Measurements from ENCODE around the gene KATNB1.
"Not testable (repeated sequence)": the region's sequence is repeated elsewhere in the genome, so short reads cannot be mapped to it uniquely, and the experiment has no call there.

Gene KATNB1

GRCh38 chr16:57745768-57746167, 10.2 kb downstream of the KATNB1 start:
- no peak for DNase-seq

DNA sequence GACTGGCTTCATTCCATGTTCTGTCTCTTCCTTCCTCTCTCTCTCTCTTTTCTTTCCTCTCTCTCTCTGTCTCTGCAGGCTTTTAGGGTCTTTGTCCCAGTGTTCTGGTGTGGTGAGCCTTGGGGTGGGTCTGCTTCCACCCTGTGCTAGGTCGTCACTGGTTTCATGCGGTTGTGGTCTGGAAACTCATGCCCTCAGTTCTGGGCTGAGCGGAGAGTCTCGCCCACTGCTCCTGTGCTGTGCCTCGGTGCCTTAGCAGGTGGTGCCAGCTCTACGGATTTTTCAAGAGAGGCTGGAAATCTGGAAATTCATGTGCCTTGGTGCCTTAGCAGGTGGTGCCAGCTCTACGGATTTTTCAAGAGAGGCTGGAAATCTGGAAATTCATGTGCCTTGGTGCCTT, 10.7 kb downstream of the KATNB1 start:
- DNase-seq, result not testable (repeated sequence)

DNA sequence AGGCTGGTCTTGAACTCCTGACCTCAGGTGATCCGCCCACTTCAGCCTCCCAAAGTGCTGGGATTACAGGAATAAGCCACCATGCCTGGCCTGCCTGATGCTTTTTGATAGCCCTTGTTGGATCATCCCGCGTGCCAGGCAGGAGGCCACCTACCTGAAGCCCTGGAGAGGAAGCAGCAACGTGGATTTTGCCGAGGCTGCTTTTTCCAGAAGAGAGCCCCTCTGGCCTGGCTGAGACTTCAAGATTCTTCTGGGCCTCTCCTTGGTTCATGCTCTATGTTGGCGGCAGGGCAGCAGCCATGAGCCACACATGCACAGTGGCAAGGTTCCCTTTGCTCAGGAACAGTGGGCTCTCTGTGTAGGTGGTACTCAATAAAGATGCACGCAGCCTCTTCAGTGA, 11.5 kb downstream of the KATNB1 start:
- DNase-seq, result no peak

GRCh38 chr16:57747496-57747895, 11.9 kb downstream of the KATNB1 start:
- no peak for DNase-seq

GRCh38 chr16:57747996-57748395, 12.4 kb downstream of the KATNB1 start:
- DNase-seq, result no peak

GRCh38 chr16:57748596-57748995, 13.0 kb downstream of the KATNB1 start:
- no peak for DNase-seq

DNA sequence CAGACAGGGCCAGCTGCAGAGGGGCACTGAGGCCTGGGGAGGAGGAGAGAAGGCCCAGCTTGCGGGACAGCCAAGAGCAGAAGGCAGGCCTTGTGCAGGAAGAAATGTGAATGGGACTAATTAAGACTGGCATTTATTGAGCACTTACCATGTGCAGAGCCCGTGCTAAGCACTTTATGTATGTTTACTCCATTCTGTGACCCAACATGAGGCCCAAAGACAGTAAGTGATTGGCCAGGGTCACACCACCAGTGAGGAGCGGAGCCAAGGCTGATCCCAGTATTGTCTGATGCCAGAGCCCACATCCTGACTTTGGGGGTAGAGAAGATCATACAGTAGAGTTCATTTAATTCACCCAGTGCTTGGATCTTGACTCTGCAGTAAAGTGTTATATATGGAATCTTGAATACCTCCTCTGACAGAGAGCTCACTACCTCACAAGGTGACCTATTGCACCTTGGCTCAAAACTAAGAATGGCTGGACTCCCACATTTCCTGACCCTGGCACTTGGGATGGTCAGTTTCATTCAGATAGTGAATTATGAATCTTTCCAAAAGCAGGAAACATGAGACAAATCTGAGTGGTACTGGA, 13.6 kb downstream of the KATNB1 start:
- DNase-seq, result no peak

DNA sequence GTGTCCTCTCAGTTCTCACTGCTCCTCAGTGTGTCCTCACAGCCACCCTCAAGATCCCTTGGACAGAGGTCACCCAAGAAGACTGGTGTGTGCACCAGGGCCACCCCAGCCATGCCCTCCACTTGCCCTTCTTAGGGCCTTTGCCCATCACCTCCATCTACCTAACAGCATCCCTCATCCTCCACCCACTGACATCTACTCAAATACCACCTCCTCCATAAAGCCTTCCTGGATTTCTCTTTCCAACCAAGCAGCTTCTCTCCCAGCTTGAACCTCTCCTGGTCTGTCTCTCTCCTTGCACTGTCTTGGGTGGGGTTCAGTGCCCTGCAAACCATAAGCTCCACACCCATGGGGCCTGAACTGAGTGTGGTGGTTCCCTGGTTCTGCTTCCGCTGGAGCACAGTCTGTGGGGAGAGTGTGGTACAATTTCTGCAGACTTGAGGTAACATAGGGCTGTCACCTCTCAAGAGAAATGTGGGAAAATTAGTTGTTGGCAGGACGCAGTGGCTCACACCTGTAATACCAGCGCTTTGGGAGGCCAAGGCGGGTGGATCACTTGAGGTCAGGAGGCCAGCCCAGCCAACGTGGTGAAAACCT, 14.4 kb downstream of the KATNB1 start:
- DNase-seq, result no peak

- DNase-seq, result no peak
Observed at GRCh38 chr16:57750796-57751538, 15.4 kb downstream of the KATNB1 start.

DNA sequence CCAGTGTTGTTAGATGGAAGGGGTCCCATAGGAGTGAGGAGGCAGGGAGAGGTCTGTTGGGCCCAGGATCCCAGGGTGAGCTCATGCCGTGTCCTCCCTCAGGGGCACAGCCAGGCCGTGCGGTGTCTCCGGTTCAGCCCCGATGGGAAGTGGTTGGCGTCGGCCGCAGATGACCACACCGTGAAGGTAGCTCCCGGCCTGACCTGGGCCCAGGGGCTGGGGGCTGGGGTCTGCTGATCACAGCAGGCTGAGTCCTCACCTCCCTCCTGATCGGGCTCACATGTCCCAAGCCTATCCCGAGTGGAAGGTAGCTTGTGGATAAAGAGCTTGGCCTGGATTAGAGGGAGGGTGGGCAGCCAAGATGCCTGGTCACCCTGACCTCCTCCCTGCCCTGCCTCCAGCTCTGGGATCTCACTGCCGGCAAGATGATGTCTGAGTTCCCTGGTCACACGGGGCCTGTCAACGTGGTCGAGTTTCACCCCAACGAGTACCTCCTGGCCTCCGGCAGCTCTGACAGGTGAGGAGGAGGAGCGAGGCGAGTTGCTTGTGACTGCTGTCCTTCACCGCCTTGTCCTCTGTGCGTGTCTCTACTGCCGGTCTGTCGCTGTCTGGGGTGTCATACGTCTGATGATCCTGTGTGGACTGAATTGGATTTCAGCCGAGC, 16.1 kb downstream of the KATNB1 start:
- no peak for DNase-seq

- DNase-seq, result no peak
Observed at GRCh38 chr16:57752203-57752580, 16.6 kb downstream of the KATNB1 start.

GRCh38 chr16:57752581-57753447, 17.2 kb downstream of the KATNB1 start:
- no peak for DNase-seq

DNA sequence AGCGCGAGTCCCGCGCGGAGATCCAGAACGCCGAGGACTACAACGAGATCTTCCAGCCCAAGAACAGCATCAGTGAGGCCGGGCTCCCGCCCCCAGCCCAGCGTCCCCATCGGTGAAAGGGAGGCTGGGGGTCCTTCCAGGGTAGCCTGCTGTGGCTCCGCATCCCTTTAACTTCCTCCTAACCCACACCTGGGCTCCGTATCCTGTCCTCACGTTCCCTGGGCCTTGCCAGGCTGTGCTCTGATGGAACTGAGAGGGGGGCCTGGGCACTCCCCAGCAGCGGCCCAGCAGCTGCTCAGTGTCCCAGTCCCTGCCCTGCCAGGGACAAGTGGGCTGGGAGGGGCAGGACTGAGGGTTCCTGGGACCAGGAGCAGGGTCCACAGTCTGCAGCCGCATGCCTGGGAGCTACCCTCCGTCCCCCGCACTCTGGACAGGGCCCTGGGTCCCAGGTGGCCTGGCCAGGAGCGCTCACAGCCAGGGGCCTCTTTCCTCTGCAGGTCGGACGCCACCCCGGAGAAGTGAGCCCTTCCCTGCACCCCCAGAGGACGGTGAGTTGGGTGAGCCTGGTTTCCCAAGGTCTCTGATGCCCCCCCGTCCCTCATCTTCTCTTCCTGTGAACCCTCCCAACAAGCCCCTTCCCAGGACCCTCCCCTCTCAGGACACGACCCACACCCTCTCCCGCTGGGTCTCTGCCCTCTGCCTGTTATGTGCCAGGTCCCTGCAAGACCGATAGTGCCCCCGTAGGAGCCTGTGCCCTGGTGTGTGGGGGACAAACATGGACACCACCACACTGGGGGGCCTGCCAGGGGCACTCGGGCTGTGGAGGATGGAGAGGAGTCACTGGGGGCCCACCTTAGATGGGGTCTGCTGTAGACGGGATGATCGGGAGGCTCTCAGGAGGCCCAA, 18.1 kb downstream of the KATNB1 start:
- DNase-seq, result no peak

GRCh38 chr16:57754354-57755060, 18.9 kb downstream of the KATNB1 start:
- DNase-seq, result no peak

- no peak for DNase-seq
Observed at GRCh38 chr16:57755061-57755684, 19.6 kb downstream of the KATNB1 start.

GRCh38 chr16:57755726-57756423, 20.3 kb downstream of the KATNB1 start:
- DNase-seq, result no peak

DNA sequence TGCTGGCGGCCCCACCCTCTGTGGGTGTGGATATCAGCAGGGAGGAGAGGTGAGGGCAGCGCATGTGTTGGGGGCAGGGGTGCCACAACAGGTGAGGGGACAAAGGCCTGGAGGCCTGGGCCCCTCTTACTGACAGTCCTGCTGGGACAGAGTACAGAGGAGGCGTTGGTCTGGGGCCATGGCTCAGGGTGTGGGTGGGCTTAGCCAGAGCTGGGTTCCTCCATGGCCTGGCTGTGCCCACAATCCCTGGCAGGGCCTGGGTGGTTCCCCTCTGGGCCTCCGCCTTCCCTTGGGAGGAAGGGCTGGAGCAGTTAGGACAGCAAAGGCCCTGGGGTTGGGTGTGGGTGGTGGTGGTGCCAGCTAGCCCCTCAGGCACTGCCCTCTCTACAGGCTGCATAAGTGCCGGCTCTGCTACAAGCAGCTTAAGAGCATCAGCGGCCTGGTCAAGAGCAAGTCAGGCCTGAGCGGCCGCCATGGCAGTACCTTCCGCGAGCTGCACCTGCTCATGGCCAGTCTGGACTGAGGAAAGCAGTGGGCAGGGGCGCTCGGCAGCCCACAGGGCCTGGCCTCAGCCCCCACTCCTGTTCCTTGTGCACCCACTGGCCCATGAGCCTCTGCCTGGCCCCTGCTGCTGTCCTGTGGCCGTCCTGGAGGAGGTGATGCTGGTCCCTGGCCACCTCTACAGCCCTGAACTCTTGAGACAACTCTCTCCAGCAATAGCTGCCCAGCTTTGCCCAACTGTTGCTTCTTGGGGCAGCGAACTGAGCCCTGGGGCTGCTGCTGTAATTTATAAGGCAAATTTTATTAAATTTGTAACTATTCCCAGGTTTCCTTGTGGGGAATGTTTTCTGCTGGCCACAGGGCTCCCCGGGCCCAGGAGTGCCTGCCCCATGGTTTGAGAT, 21.1 kb downstream of the KATNB1 start:
- no peak for DNase-seq

- peak; percentile 67 for DNase-seq
Observed at GRCh38 chr16:57757326-57757786, 21.8 kb downstream of the KATNB1 start.

DNA sequence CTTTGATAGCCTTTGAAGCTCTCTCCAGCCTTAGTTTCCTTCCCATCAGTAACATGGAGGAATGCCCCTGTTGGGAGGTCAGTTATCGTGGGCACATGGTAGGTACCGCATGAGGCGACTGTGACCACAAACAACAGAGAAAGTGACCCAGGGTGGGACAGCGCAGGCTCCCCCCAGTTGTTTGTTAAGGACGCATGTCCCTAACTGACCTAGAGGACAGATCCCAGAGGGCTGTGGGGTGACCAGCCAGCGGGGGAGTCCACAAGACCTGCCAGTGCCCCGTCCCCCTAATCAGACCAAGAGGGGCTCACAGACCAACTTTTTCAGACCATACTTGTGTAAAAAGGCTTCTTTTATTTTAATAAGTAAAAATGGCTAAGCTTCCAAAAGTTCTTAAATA, 22.3 kb downstream of the KATNB1 start:
- DNase-seq, result no peak

Measured in fibroblast of upper back skin (primary cell).